Endothelial cell (in vitro differentiated cells): ENCODE data around the gene HPF1. TPM values are rescaled to one million over a fixed set of nuclear protein-coding genes. Genes with fewer than 3 reads are reported as not detected.
A peak's percentile ranks its signal among the peaks of the same experiment; 100 is the strongest.

Experiments
- DNase-seq: peaks from one replicate; pipeline ENCODE4 v3.0.0; 2021; ENCODE audit warnings: low spot score
- H3K27ac Mint-ChIP-seq: one replicate; pipeline ENCODE4 v1.8.0; 2021; ENCODE audit warnings: mixed read lengths, inconsistent platforms; ENCODE audit not compliant: unreplicated experiment
- H3K27me3 Mint-ChIP-seq: one replicate; pipeline ENCODE4 v1.8.0; 2021; ENCODE audit warnings: mild to moderate bottlenecking, moderate library complexity, mixed read lengths, inconsistent platforms; ENCODE audit not compliant: unreplicated experiment
- H3K36me3 Mint-ChIP-seq: one replicate; pipeline ENCODE4 v1.8.0; 2021; ENCODE audit warnings: mild to moderate bottlenecking, low read depth, mixed read lengths, inconsistent platforms; ENCODE audit not compliant: unreplicated experiment
- H3K4me1 Mint-ChIP-seq: one replicate; pipeline ENCODE4 v1.8.0; 2021; ENCODE audit warnings: mild to moderate bottlenecking, mixed read lengths, inconsistent platforms; ENCODE audit not compliant: unreplicated experiment
- H3K4me3 Mint-ChIP-seq: one replicate; pipeline ENCODE4 v1.8.0; 2021; ENCODE audit warnings: mild to moderate bottlenecking, mixed read lengths, inconsistent platforms; ENCODE audit not compliant: unreplicated experiment
- H3K9me3 Mint-ChIP-seq: one replicate; pipeline ENCODE4 v1.8.0; 2021; ENCODE audit warnings: mixed read lengths, inconsistent platforms; ENCODE audit not compliant: unreplicated experiment
- total RNA-seq: library from RNA; stranded (reverse); fragmentation: NEBNext Ultra II Directional; extraction: Animal tissue kit (Norgen Biotek cat#: 25700); gene quantifications from one replicate; pipeline ENCODE4 v1.2.1, GENCODE V29; 2021; ENCODE audit not compliant: unreplicated experiment
- TF ChIP-seq, protein P1 (sequence below): fragments of 200-600 bp; sonication (generic); IDR thresholded peaks from one replicate; pipeline ENCODE4 v1.5.0; 2021; ENCODE audit warnings: antibody characterized with exemption; ENCODE audit not compliant: unreplicated experiment

The HPF1 gene
- total RNA-seq, 1 donor from 2014 or later: 30.2 TPM

DNA sequence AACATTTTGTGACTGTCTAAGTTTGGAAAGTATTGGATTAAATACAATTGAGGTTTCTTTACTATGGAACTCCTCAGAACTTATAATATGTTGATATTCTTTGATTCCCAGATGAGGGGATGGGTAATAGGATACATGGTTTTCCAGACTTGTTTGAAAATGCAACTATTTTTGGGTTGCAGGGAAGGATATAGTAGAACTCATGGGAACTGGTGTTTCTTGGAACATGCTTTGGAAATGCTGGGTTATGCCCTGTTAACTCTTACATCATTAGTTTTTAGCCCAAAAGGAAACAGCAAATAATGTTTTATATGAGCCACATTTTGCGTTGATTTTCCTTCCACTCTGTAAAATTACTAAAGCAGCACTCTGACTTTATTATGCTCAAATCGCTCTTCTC is 41.9 kb downstream of the HPF1 start:
- Mint-ChIP-seq H3K4me1 (peaks cover 17% of the 10 kb centered on the region), H3K9me3 (no peaks in the 10 kb centered on the region), H3K27me3 (no peaks in the 10 kb centered on the region), H3K4me3 (no peak overlapping the region), H3K27ac (peak overlapping the region; percentile 45), H3K36me3 (peaks cover 4% of the 10 kb centered on the region)
- no peak for DNase-seq
- TF ChIP-seq, protein P1, sequence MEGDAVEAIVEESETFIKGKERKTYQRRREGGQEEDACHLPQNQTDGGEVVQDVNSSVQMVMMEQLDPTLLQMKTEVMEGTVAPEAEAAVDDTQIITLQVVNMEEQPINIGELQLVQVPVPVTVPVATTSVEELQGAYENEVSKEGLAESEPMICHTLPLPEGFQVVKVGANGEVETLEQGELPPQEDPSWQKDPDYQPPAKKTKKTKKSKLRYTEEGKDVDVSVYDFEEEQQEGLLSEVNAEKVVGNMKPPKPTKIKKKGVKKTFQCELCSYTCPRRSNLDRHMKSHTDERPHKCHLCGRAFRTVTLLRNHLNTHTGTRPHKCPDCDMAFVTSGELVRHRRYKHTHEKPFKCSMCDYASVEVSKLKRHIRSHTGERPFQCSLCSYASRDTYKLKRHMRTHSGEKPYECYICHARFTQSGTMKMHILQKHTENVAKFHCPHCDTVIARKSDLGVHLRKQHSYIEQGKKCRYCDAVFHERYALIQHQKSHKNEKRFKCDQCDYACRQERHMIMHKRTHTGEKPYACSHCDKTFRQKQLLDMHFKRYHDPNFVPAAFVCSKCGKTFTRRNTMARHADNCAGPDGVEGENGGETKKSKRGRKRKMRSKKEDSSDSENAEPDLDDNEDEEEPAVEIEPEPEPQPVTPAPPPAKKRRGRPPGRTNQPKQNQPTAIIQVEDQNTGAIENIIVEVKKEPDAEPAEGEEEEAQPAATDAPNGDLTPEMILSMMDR: no peak

GRCh38 chr4:169707958-169708643 is 49.6 kb downstream of the HPF1 start:
- H3K36me3 Mint-ChIP-seq: peaks cover 5% of the 10 kb centered on the region
- H3K27me3 Mint-ChIP-seq: no peaks in the 10 kb centered on the region
- no peaks in the 10 kb centered on the region for H3K9me3 Mint-ChIP-seq
- H3K27ac Mint-ChIP-seq: no peak overlapping the region
- TF ChIP-seq, protein P1: no peak
- DNase-seq: no peak
- H3K4me1 Mint-ChIP-seq: no peaks in the 10 kb centered on the region
- no peak overlapping the region for H3K4me3 Mint-ChIP-seq

DNA sequence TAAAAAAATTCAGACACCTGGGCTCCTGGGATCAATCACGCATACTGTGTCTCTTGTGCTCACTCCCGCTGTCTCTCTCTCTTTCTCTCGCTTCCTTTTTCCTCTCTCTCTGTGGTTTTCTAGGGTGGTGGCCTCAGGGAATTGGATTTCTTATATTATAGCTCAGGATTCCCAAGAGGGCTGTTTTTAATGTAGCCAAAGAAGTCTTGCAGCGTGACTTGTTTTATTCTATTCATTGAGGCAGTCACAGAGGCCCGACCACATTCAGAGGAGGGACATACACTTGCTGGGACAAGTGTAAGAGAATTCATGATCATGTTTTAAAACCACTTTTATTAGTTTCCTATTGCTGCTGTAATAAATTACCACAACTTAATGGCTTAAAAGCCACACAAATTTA is 59.4 kb downstream of the HPF1 start:
- peaks cover 23% of the 10 kb centered on the region for H3K36me3 Mint-ChIP-seq
- TF ChIP-seq, protein P1: no peak

GRCh38 chr4:169690787-169691186 is 67.0 kb downstream of the HPF1 start:
- TF ChIP-seq, protein P1: no peak
- Mint-ChIP-seq H3K27me3 (no peaks in the 10 kb centered on the region), H3K27ac (no peak overlapping the region), H3K4me1 (peaks cover 10% of the 10 kb centered on the region), H3K9me3 (no peaks in the 10 kb centered on the region), H3K4me3 (no peak overlapping the region), H3K36me3 (peaks cover 10% of the 10 kb centered on the region)
- no peak for DNase-seq

More for the DNA sequence above, 59.4 kb downstream of the HPF1 start:
- H3K27ac Mint-ChIP-seq: no peak overlapping the region
- H3K4me1 Mint-ChIP-seq: no peaks in the 10 kb centered on the region
- DNase-seq: no peak
- H3K27me3 Mint-ChIP-seq: no peaks in the 10 kb centered on the region
- H3K9me3 Mint-ChIP-seq: no peaks in the 10 kb centered on the region
- H3K4me3 Mint-ChIP-seq: no peak overlapping the region

DNA sequence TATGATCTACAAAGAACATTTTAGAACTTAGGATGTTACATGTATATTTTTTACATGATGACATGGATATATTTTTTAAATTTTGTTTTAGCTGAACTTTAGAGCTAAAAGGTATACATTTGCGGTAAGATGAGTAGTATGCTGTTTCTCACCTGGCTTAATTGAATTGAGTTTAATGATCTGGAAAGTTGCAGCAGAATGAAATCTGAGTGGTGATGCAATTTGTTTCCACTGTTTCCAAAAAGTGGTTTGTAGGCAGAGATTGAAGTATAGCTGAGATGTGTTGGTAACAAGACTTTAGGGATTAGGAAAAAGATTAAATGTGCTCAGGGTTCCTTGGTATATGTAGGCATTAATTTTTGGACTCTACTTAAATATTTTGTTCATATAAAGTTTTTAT is 68.1 kb downstream of the HPF1 start:
- Mint-ChIP-seq H3K27ac (no peak overlapping the region), H3K36me3 (peaks cover 10% of the 10 kb centered on the region), H3K4me1 (peaks cover 10% of the 10 kb centered on the region), H3K4me3 (no peak overlapping the region), H3K9me3 (no peaks in the 10 kb centered on the region), H3K27me3 (no peaks in the 10 kb centered on the region)
- TF ChIP-seq, protein P1: no peak
- no peak for DNase-seq
